ENCODE measurements around the gene CHMP4A. TPM values are rescaled to one million over a fixed set of nuclear protein-coding genes. Genes with fewer than 3 reads are reported as not detected.

Gene CHMP4A
- total and polyA plus RNA-seq, 4 experiments from 2014 or later, result 99.3 to 194 (median 133) TPM

- ChIA-PET POLR2A (ENCODE audit: partially characterized antibody) (interaction anchor here (0.6 to 6.6 kb wide), 32 partner anchors 9 to 895 kb away, joined by 3 to 171 read pairs (median 8); partner anchors contain the start of genes CBLN3, CIDEB, DCAF11 and DHRS1), CTCF (ENCODE audit: partially characterized antibody) (interaction anchor here (0.7 to 4.9 kb wide), 27 partner anchors 9 to 222 kb away, joined by 3 to 68 read pairs (median 5); partner anchors contain the start of genes CIDEB, DCAF11, IPO4 and NRL)
- Histone ChIP-seq H3K27me3 (ENCODE audit: insufficient read depth, low read length) (no peaks in the 10 kb centered on the region), H3K4me3 (ENCODE audit: low read length in 2 of 2) (peak within 1 kb of the TSS; percentile 94 to 95), H3K27ac (ENCODE audit: low read depth, low read length) (peak within 1 kb of the TSS; percentile 100), H3K9me3 (ENCODE audit: control insufficient read depth in 1 of 2, low read length in 2 of 2) (no peaks in the 10 kb centered on the region), H3K4me1 (ENCODE audit: insufficient read depth, low read length) (peaks cover 42% of the 10 kb centered on the region), H3K36me3 (ENCODE audit: insufficient read depth, low read length) (peaks cover 6% of the 10 kb centered on the region)
- DNase-seq, result peak; percentile 86 to 92 (median 88)
- H3K4me1 Mint-ChIP-seq, result peaks cover 30 to 56% (median 44%) of the 10 kb centered on the region in 4 donors
- peak within 1 kb of the TSS; percentile 90 to 97 (median 93) for H3K4me3 Mint-ChIP-seq
- peaks cover 0 to 5% (median 0%) of the 10 kb centered on the region in 8 donors for H3K9me3 Mint-ChIP-seq
- H3K27me3 Mint-ChIP-seq, result no peaks in the 10 kb centered on the region
- H3K27ac Mint-ChIP-seq, result peak within 1 kb of the TSS; percentile 95 to 100 (median 99)
- intact Hi-C loops (cut with micrococcal nuclease), result loop anchor here (1.0 kb wide), 6 partner anchors 17 to 227 kb away; partner anchors contain the start of genes GMPR2, NEDD8, RABGGTA and SDR39U1
- peaks cover 10 to 36% of the 10 kb centered on the region in 2 donors for H3K36me3 Mint-ChIP-seq
These were observed 2.4 kb upstream of the CHMP4A start, which contains the start of gene MDP1 for GRCh38 chr14:24215495-24216344. TSS of gene MDP1 (minus strand) at chr14:24216066. CDS start at chr14:24215955, 111 bp downstream.

- Mint-ChIP-seq H3K4me1 (peaks cover 33 to 72% (median 48%) of the 10 kb centered on the region in 4 donors), H3K9me3 (peaks cover 0 to 5% (median 0%) of the 10 kb centered on the region in 8 donors)
These were observed 776 bp upstream of the CHMP4A start for GRCh38 chr14:24213866-24214662.

GRCh38 chr14:24211311-24211710 lies 2.0 kb downstream of the CHMP4A start:
- H3K4me1 Mint-ChIP-seq, result peaks cover 33 to 75% (median 49%) of the 10 kb centered on the region in 4 donors
- no peaks in the 10 kb centered on the region for H3K9me3 ChIP-seq (ENCODE audit: control insufficient read depth in 1 of 2, low read length in 2 of 2)
- peak overlapping the region; percentile 7 for H3K27ac ChIP-seq (ENCODE audit: low read depth, low read length)
- H3K36me3 ChIP-seq (ENCODE audit: insufficient read depth, low read length), result peaks cover 50% of the 10 kb centered on the region
- H3K4me3 Mint-ChIP-seq, result peak overlapping the region in 6 of 8 donors; percentile 29 to 99 (median 96)
- no peaks in the 10 kb centered on the region for H3K27me3 Mint-ChIP-seq
- POLR2A ChIA-PET (ENCODE audit: partially characterized antibody), result interaction anchor here (0.7 to 6.6 kb wide), 7 partner anchors 12 to 219 kb away, joined by 3 to 171 read pairs (median 66); partner anchors contain the start of genes CBLN3, CIDEB, GMPR2 and IPO4
- peaks cover 40% of the 10 kb centered on the region for H3K4me1 ChIP-seq (ENCODE audit: insufficient read depth, low read length)
- peaks cover 0 to 5% (median 0%) of the 10 kb centered on the region in 8 donors for H3K9me3 Mint-ChIP-seq
- H3K36me3 Mint-ChIP-seq, result peaks cover 36 to 58% of the 10 kb centered on the region in 2 donors
- H3K27ac Mint-ChIP-seq, result peak overlapping the region; percentile 95 to 100 (median 99)
- H3K27me3 ChIP-seq (ENCODE audit: insufficient read depth, low read length), result no peaks in the 10 kb centered on the region
- intact Hi-C loops (cut with micrococcal nuclease), result no loop called here
- H3K4me3 ChIP-seq (ENCODE audit: low read length in 2 of 2), result no peak overlapping the region
- DNase-seq, result no peak
- CTCF ChIA-PET (ENCODE audit: partially characterized antibody), result interaction anchor here (1.2 to 3.6 kb wide), 2 partner anchors 50 to 51 kb away, joined by 3 to 10 read pairs; partner anchors contain the start of gene IRF9

More at GRCh38 chr14:24213866-24214662, 776 bp upstream of the CHMP4A start:
- peaks cover 23% of the 10 kb centered on the region for H3K36me3 ChIP-seq (ENCODE audit: insufficient read depth, low read length)
- ChIA-PET CTCF (ENCODE audit: partially characterized antibody) (interaction anchor here (0.6 to 4.9 kb wide), 14 partner anchors 10 to 222 kb away, joined by 3 to 68 read pairs (median 9); partner anchors contain the start of genes CIDEB, DCAF11, DHRS1 and NOP9), POLR2A (ENCODE audit: partially characterized antibody) (interaction anchor here (0.7 to 6.6 kb wide), 34 partner anchors 7 to 1156 kb away, joined by 3 to 171 read pairs (median 8); partner anchors contain the start of genes CBLN3, CIDEB, DCAF11 and DHRS1)
- Mint-ChIP-seq H3K4me3 (peak overlapping the region; percentile 92 to 99 (median 96)), H3K27me3 (no peaks in the 10 kb centered on the region), H3K36me3 (peaks cover 21 to 49% of the 10 kb centered on the region in 2 donors), H3K27ac (peak overlapping the region; percentile 95 to 100 (median 99))
- peak overlapping the region; percentile 100 for H3K27ac ChIP-seq (ENCODE audit: low read depth, low read length)
- H3K4me3 ChIP-seq (ENCODE audit: low read length in 2 of 2), result peak overlapping the region in 1 of 2 donors; percentile 91
- DNase-seq, result no peak
- no peaks in the 10 kb centered on the region for H3K9me3 ChIP-seq (ENCODE audit: control insufficient read depth in 1 of 2, low read length in 2 of 2)
- H3K4me1 ChIP-seq (ENCODE audit: insufficient read depth, low read length), result peaks cover 42% of the 10 kb centered on the region
- intact Hi-C loops (cut with micrococcal nuclease), result loop anchor here (1.0 to 2.0 kb wide), 6 partner anchors 19 to 99 kb away; partner anchors contain the start of genes DCAF11, EMC9, IPO4 and IRF9
- H3K27me3 ChIP-seq (ENCODE audit: insufficient read depth, low read length), result no peaks in the 10 kb centered on the region

- no peaks in the 10 kb centered on the region for H3K27me3 ChIP-seq (ENCODE audit: insufficient read depth, low read length)
- H3K27me3 Mint-ChIP-seq, result no peaks in the 10 kb centered on the region
- DNase-seq, result no peak
- H3K9me3 ChIP-seq (ENCODE audit: control insufficient read depth in 1 of 2, low read length in 2 of 2), result no peaks in the 10 kb centered on the region
- H3K4me3 Mint-ChIP-seq, result no peak overlapping the region
- H3K4me3 ChIP-seq (ENCODE audit: low read length in 2 of 2), result no peak overlapping the region
- peaks cover 18 to 55% (median 36%) of the 10 kb centered on the region in 4 donors for H3K4me1 Mint-ChIP-seq
- CTCF ChIA-PET (ENCODE audit: partially characterized antibody), result interaction anchor here (1.2 kb wide), 1 partner anchor 90 kb away, joined by 4 read pairs; no protein-coding TSS in a partner anchor
- peaks cover 59% of the 10 kb centered on the region for H3K36me3 ChIP-seq (ENCODE audit: insufficient read depth, low read length)
- H3K27ac Mint-ChIP-seq, result peak overlapping the region in 3 of 7 donors; percentile 23 to 78 (median 52)
- H3K27ac ChIP-seq (ENCODE audit: low read depth, low read length), result no peak overlapping the region
- peaks cover 16% of the 10 kb centered on the region for H3K4me1 ChIP-seq (ENCODE audit: insufficient read depth, low read length)
- POLR2A ChIA-PET (ENCODE audit: partially characterized antibody), result interaction anchor here (0.8 to 5.2 kb wide), 4 partner anchors 8 to 93 kb away, joined by 3 to 32 read pairs (median 10); partner anchors contain the start of genes MDP1, NRL, PSME2 and TM9SF1
- peaks cover 0 to 5% (median 0%) of the 10 kb centered on the region in 8 donors for H3K9me3 Mint-ChIP-seq
- peaks cover 52 to 70% of the 10 kb centered on the region in 2 donors for H3K36me3 Mint-ChIP-seq
- intact Hi-C loops (cut with micrococcal nuclease), result no loop called here
These were observed 5.7 kb downstream of the CHMP4A start for GRCh38 chr14:24207625-24208024.

- POLR2A ChIA-PET (ENCODE audit: partially characterized antibody), result interaction anchor here (0.8 to 5.2 kb wide), 4 partner anchors 9 to 92 kb away, joined by 3 to 32 read pairs (median 10); partner anchors contain the start of genes MDP1, NRL, PSME2 and TM9SF1
- CTCF ChIA-PET (ENCODE audit: partially characterized antibody), result interaction anchor here (1.2 kb wide), 1 partner anchor 91 kb away, joined by 4 read pairs; no protein-coding TSS in a partner anchor
- H3K27me3 Mint-ChIP-seq, result no peaks in the 10 kb centered on the region
These were observed 6.2 kb downstream of the CHMP4A start for GRCh38 chr14:24207104-24207551.

More at GRCh38 chr14:24207104-24207551, 6.2 kb downstream of the CHMP4A start:
- peak overlapping the region in 6 of 7 donors; percentile 16 to 82 (median 42) for H3K27ac Mint-ChIP-seq
- H3K9me3 Mint-ChIP-seq, result peaks cover 0 to 5% (median 0%) of the 10 kb centered on the region in 8 donors
- DNase-seq, result no peak
- H3K36me3 Mint-ChIP-seq, result peaks cover 57 to 75% of the 10 kb centered on the region in 2 donors
- H3K27ac ChIP-seq (ENCODE audit: low read depth, low read length), result no peak overlapping the region
- intact Hi-C loops (cut with micrococcal nuclease), result no loop called here
- no peaks in the 10 kb centered on the region for H3K27me3 ChIP-seq (ENCODE audit: insufficient read depth, low read length)
- peaks cover 18 to 50% (median 34%) of the 10 kb centered on the region in 4 donors for H3K4me1 Mint-ChIP-seq
- H3K4me3 ChIP-seq (ENCODE audit: low read length in 2 of 2), result no peak overlapping the region
- H3K4me1 ChIP-seq (ENCODE audit: insufficient read depth, low read length), result peaks cover 11% of the 10 kb centered on the region
- H3K4me3 Mint-ChIP-seq, result no peak overlapping the region
- no peaks in the 10 kb centered on the region for H3K9me3 ChIP-seq (ENCODE audit: control insufficient read depth in 1 of 2, low read length in 2 of 2)
- peaks cover 59% of the 10 kb centered on the region for H3K36me3 ChIP-seq (ENCODE audit: insufficient read depth, low read length)

All from CD4-positive, alpha-beta memory T cell (primary cell).